GM23248 (cell line): ENCODE results near the gene ERBB4.

Experiments
- EZH2 ChIP-seq: fragments of 200-600 bp; sonication (generic); IDR thresholded peaks from 2 replicates; pipeline ENCODE4 v1.6.1; 2018; ENCODE audit warnings: antibody characterized with exemption, mild to moderate bottlenecking; ENCODE audit not compliant: insufficient read depth, poor library complexity, severe bottlenecking
- EZH2phosphoT487 ChIP-seq: fragments of 200-600 bp; sonication (generic); IDR thresholded peaks from 2 replicates; pipeline ENCODE4 v1.6.1; 2018; ENCODE audit warnings: antibody characterized with exemption, moderate library complexity, mild to moderate bottlenecking, low read depth; ENCODE audit not compliant: insufficient read depth

DNA sequence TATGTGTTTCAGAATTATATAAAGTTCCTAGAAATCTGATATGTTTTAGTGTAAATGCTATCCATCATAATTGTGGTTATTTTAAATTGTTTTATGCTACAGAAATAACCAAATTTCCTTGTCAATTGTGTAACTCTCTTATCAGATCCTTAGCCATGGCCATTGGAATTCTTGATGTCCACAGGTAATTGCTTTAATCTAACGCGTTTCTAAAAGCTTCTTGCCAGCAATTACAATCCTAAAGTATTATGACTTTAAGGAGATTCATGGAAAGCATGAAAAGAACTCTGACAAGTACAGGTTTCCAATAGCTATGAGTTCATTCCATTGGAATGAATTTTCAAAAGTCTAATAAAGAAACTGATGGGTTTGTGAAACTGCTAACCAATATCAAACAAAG lies 472.1 kb downstream of the ERBB4 start:
- TF ChIP-seq EZH2phosphoT487 (no peak), EZH2 (no peak)
